Hepatic stellate cell (primary cell): Measurements from ENCODE around the gene ACTRT2.
A peak's percentile ranks its signal among the peaks of the same experiment; 100 is the strongest.

Experiments used
- DNase-seq: peaks from one replicate; pipeline ENCODE4 v3.0.0; 2011; ENCODE audit warnings: low spot score

Gene ACTRT2

GRCh38 chr1:3055051-3055450 lies 33.8 kb downstream of the ACTRT2 start:
- DNase-seq, result no peak

GRCh38 chr1:3056641-3057040 lies 35.4 kb downstream of the ACTRT2 start:
- DNase-seq, result no peak

GRCh38 chr1:3058263-3059030 lies 37.2 kb downstream of the ACTRT2 start:
- DNase-seq, result no peak

GRCh38 chr1:3060127-3060526 lies 38.9 kb downstream of the ACTRT2 start:
- DNase-seq, result no peak

- DNase-seq, result peak; percentile 75
Measured at GRCh38 chr1:3060601-3061551, 39.6 kb downstream of the ACTRT2 start.

GRCh38 chr1:3061566-3061965 lies 40.3 kb downstream of the ACTRT2 start:
- DNase-seq, result no peak

- DNase-seq, result no peak
Measured at GRCh38 chr1:3061981-3062615, 40.8 kb downstream of the ACTRT2 start.

GRCh38 chr1:3062616-3063378 lies 41.5 kb downstream of the ACTRT2 start:
- DNase-seq, result no peak

- no peak for DNase-seq
Measured at GRCh38 chr1:3063379-3064295, 42.4 kb downstream of the ACTRT2 start.

- no peak for DNase-seq
Measured at GRCh38 chr1:3064296-3064850, 43.1 kb downstream of the ACTRT2 start.

GRCh38 chr1:3064901-3065300 lies 43.6 kb downstream of the ACTRT2 start:
- DNase-seq, result no peak

GRCh38 chr1:3065396-3065795 lies 44.1 kb downstream of the ACTRT2 start:
- no peak for DNase-seq

GRCh38 chr1:3065797-3066196 lies 44.5 kb downstream of the ACTRT2 start:
- no peak for DNase-seq

GRCh38 chr1:3066250-3066711 lies 45.0 kb downstream of the ACTRT2 start:
- peak; percentile 76 for DNase-seq

GRCh38 chr1:3066826-3067225 lies 45.6 kb downstream of the ACTRT2 start:
- DNase-seq, result no peak

- no peak for DNase-seq
Measured at GRCh38 chr1:3067301-3067670, 46.0 kb downstream of the ACTRT2 start.

GRCh38 chr1:3067671-3068563 lies 46.6 kb downstream of the ACTRT2 start:
- DNase-seq, result no peak

GRCh38 chr1:3068564-3069431 lies 47.5 kb downstream of the ACTRT2 start, which contains the start of gene PRDM16:
TSS of gene PRDM16 (plus strand) at chr1:3069203. CDS start at chr1:3069260, 57 bp downstream.
- peak; percentile 94 for DNase-seq
